ENCODE measurements around the gene APBB2. TPM values are rescaled to one million over a fixed set of nuclear protein-coding genes. Genes with fewer than 3 reads are reported as not detected.

The APBB2 gene
- total and polyA plus RNA-seq, 2 of the 4 experiments (the other 2 are of a cell fraction), result 47.9 to 75.5 TPM

- H3K4me3 ChIP-seq (ENCODE audit: insufficient read depth, low read depth, low read length), result no peak overlapping the region
- H4K91ac ChIP-seq (ENCODE audit: insufficient read depth, low read depth, low read length), result no peak overlapping the region
- no peak overlapping the region for H2AK5ac ChIP-seq (ENCODE audit: low read depth, low read length)
- H3K9me1 ChIP-seq (ENCODE audit: insufficient read depth, low read length), result peaks cover 3% of the 10 kb centered on the region; the same call in 1 of the 2 replicates
- H3K9ac ChIP-seq (ENCODE audit: low read depth, low read length), result no peak overlapping the region
- no peak overlapping the region for H2AK9ac ChIP-seq (replicated peaks; ENCODE audit: low read depth, low read length, poor library complexity)
- no peak overlapping the region for H2BK20ac ChIP-seq (ENCODE audit: low read depth, low read length)
- H3K23ac ChIP-seq (ENCODE audit: low read depth, low read length), result no peak overlapping the region
- H4K5ac ChIP-seq (ENCODE audit: low read depth, low read length), result no peak overlapping the region
- no peak for TF ChIP-seq NFE2L2 (IDR thresholded peaks at IDR 0.05; ENCODE audit: low read depth, low read length)
- TF ChIP-seq CTCF (conservative IDR thresholded peaks at IDR 0.05; ENCODE audit: low read depth, low read length), result no peak
- no peak overlapping the region for H3K27ac ChIP-seq (ENCODE audit: insufficient read depth, low read length)
- no peaks in the 10 kb centered on the region for H3K36me3 ChIP-seq (ENCODE audit: control insufficient read depth, insufficient read depth, low read length)
- H4K8ac ChIP-seq (ENCODE audit: low read depth in 2 of 2, low read length in 2 of 2), result no peak overlapping the region
- no peak overlapping the region for H3K56ac ChIP-seq (ENCODE audit: extremely low read depth, insufficient read depth, low read length)
- ATAC-seq (ENCODE audit: low read depth), result no peak
- intact Hi-C loops (cut with micrococcal nuclease) (no loop called here), in situ Hi-C loops (cut with MboI; ENCODE audit: low sequenced_read_pairs) (no loop called here), dilution Hi-C loops (cut with HindIII; ENCODE audit: low sequenced_read_pairs, unreplicated experiment) (no loop called here)
- no peaks in the 10 kb centered on the region for H3K27me3 ChIP-seq (ENCODE audit: control insufficient read depth, insufficient read depth, low read length)
- H2AFZ ChIP-seq (replicated peaks; ENCODE audit: low read length, poor library complexity), result no peak overlapping the region
- ChIA-PET POLR2A (ENCODE audit: unreplicated experiment) (no interaction called here), CTCF (interaction anchor here (0.6 kb wide), 1 partner anchor 20 kb away, joined by 3 read pairs; no protein-coding TSS in a partner anchor)
- H4K20me1 ChIP-seq (ENCODE audit: insufficient read depth, low read length), result no peaks in the 10 kb centered on the region
- no peak overlapping the region for H3K14ac ChIP-seq (replicated peaks; ENCODE audit: low read depth, low read length)
- H3K4ac ChIP-seq (ENCODE audit: low read depth, low read length), result no peak overlapping the region
- no TSS peak for BruUV-seq (replicated peaks)
- no peak overlapping the region for H3K4me2 ChIP-seq (ENCODE audit: low read depth, low read length)
- H2BK15ac ChIP-seq (ENCODE audit: low read depth, low read length), result no peak overlapping the region
- no peaks in the 10 kb centered on the region for H3K4me1 ChIP-seq (ENCODE audit: control insufficient read depth, insufficient read depth, low read length)
- no peak overlapping the region for H2BK120ac ChIP-seq (ENCODE audit: low read depth, low read length)
- H3K9me3 ChIP-seq (ENCODE audit: control insufficient read depth, insufficient read depth, low read length), result no peaks in the 10 kb centered on the region
- no peak for DNase-seq
- no peak overlapping the region for H2BK5ac ChIP-seq (ENCODE audit: low read depth, low read length, poor library complexity, severe bottlenecking)
- WGBS, 2 experiments (ENCODE audit: extremely low coverage in 2 of 2, insufficient read length in 1 of 2), result no CpG with 5 or more reads among the region's 2 CpGs
- no peak overlapping the region for H3K18ac ChIP-seq (ENCODE audit: low read depth, low read length)
- peaks cover 8 to 10% of the 10 kb centered on the region in 2 experiments; a peak in 2 of 4 replicates for H3K79me1 ChIP-seq (ENCODE audit: low read depth in 1 of 2, low read length in 2 of 2)
These were observed 176.0 kb downstream of the APBB2 start for GRCh38 chr4:41038304-41038703.

Measured in IMR-90 (cell line).